Natural killer cell treated with Interleukin-12 subunit alpha and Interleukin-12 subunit beta and Interleukin-15 and Interleukin-18, amount 100 ng/mL, for 72 hours (primary cell): ENCODE results near the gene C1orf21. TPM values are rescaled to one million over a fixed set of nuclear protein-coding genes. Genes with fewer than 3 reads are reported as not detected.

ENCODE experiments used
- ATAC-seq, 2 donors: fragments of 150-1000 bp; cut with Tn5 transposase in 1 of 2; sonication (Bioruptor Pico), chemical (Tn5 transposase) in 1 of 2; 2 replicates each; pipeline ENCODE4 v1.10.0; 2021
- DNase-seq: peaks from one replicate; pipeline ENCODE4 v3.0.0; 2022; ENCODE audit warnings: low spot score
- H3K27ac Mint-ChIP-seq, 2 donors: 1 replicate in 1 of 2; 2 replicates in 1 of 2; pipeline ENCODE4 v1.8.0; 2022; ENCODE audit warnings: mixed read lengths in 2 of 2, mild to moderate bottlenecking in 1 of 2, moderate library complexity in 1 of 2
- H3K27me3 Mint-ChIP-seq, 2 donors: 1 replicate in 1 of 2; 2 replicates in 1 of 2; pipeline ENCODE4 v1.8.0; 2022; ENCODE audit warnings: mixed read lengths in 2 of 2
- H3K36me3 Mint-ChIP-seq: one replicate; pipeline ENCODE4 v1.8.0; 2022; ENCODE audit warnings: mixed read lengths
- H3K4me1 Mint-ChIP-seq, 2 donors: 1 replicate in 1 of 2; 2 replicates in 1 of 2; pipeline ENCODE4 v1.8.0; 2022; ENCODE audit warnings: low read depth in 2 of 2, mixed read lengths in 2 of 2, mild to moderate bottlenecking in 1 of 2
- H3K4me3 Mint-ChIP-seq: one replicate; pipeline ENCODE4 v1.8.0; 2022; ENCODE audit warnings: mixed read lengths
- H3K9me3 Mint-ChIP-seq: 2 replicates; pipeline ENCODE4 v1.8.0; 2022; ENCODE audit warnings: mixed read lengths
- total RNA-seq, 2 donors: library from RNA; stranded (reverse); gene quantifications; one replicate each; pipeline ENCODE4 v1.2.3, GENCODE V29; 2022

Gene C1orf21
- total RNA-seq, 2 donors from 2014 or later, result 18.0 to 28.3 TPM

- no peak for DNase-seq
- Mint-ChIP-seq H3K4me3 (no peak overlapping the region), H3K9me3 (no peaks in the 10 kb centered on the region), H3K27ac (no peak overlapping the region), H3K36me3 (no peaks in the 10 kb centered on the region), H3K4me1 (no peaks in the 10 kb centered on the region), H3K27me3 (peaks cover 28 to 45% of the 10 kb centered on the region in 2 donors)
- ATAC-seq, result no peak
Measured at GRCh38 chr1:184672013-184672726, 285.3 kb downstream of the C1orf21 start.

GRCh38 chr1:184673305-184673704 is 286.5 kb downstream of the C1orf21 start:
- Mint-ChIP-seq H3K4me3 (no peak overlapping the region), H3K27me3 (peaks cover 28 to 45% of the 10 kb centered on the region in 2 donors), H3K27ac (no peak overlapping the region), H3K4me1 (no peaks in the 10 kb centered on the region), H3K9me3 (no peaks in the 10 kb centered on the region), H3K36me3 (no peaks in the 10 kb centered on the region)
- no peak for ATAC-seq
- no peak for DNase-seq

- peaks cover 17% of the 10 kb centered on the region for H3K36me3 Mint-ChIP-seq
- peaks cover 26 to 38% of the 10 kb centered on the region in 2 donors for H3K27me3 Mint-ChIP-seq
- peaks cover 3% of the 10 kb centered on the region for H3K9me3 Mint-ChIP-seq
- no peak overlapping the region for H3K27ac Mint-ChIP-seq
- no peaks in the 10 kb centered on the region for H3K4me1 Mint-ChIP-seq
- no peak overlapping the region for H3K4me3 Mint-ChIP-seq
- DNase-seq, result no peak
- ATAC-seq, result no peak
Measured at GRCh38 chr1:184677344-184677743, 290.5 kb downstream of the C1orf21 start.
